Osteocyte (in vitro differentiated cells): ENCODE results near the gene FICD. TPM values are rescaled to one million over a fixed set of nuclear protein-coding genes. Genes with fewer than 3 reads are reported as not detected.

Experiments
- DNase-seq: peaks from one replicate; pipeline ENCODE4 v3.0.0; 2021; ENCODE audit warnings: mixed read lengths; ENCODE audit not compliant: unreplicated experiment; ENCODE audit errors: extremely low spot score
- H3K27ac Mint-ChIP-seq: one replicate; pipeline ENCODE4 v1.8.0; 2021; ENCODE audit warnings: mild to moderate bottlenecking, mixed read lengths; ENCODE audit not compliant: unreplicated experiment
- H3K27me3 Mint-ChIP-seq: one replicate; pipeline ENCODE4 v1.8.0; 2021; ENCODE audit warnings: mixed read lengths; ENCODE audit not compliant: unreplicated experiment
- H3K36me3 Mint-ChIP-seq: one replicate; pipeline ENCODE4 v1.8.0; 2021; ENCODE audit warnings: mixed read lengths; ENCODE audit not compliant: unreplicated experiment
- H3K4me1 Mint-ChIP-seq: one replicate; pipeline ENCODE4 v1.8.0; 2021; ENCODE audit warnings: mixed read lengths; ENCODE audit not compliant: unreplicated experiment
- H3K4me3 Mint-ChIP-seq: one replicate; pipeline ENCODE4 v1.8.0; 2021; ENCODE audit warnings: mild to moderate bottlenecking, moderate library complexity, mixed read lengths; ENCODE audit not compliant: unreplicated experiment
- H3K9me3 Mint-ChIP-seq: one replicate; pipeline ENCODE4 v1.8.0; 2021; ENCODE audit warnings: mixed read lengths; ENCODE audit not compliant: unreplicated experiment
- total RNA-seq: library from RNA; stranded (reverse); gene quantifications from 2 replicates; pipeline ENCODE4 v1.2.1, GENCODE V29; 2021
- TF ChIP-seq, protein P1 (sequence below): fragments of 200-600 bp; sonication (generic); IDR thresholded peaks from 2 replicates; pipeline ENCODE4 v1.5.0; 2021; ENCODE audit warnings: antibody characterized with exemption, mild to moderate bottlenecking, moderate library complexity

Gene FICD
- total RNA-seq, 1 donor from 2014 or later, result 6.0 TPM

DNA sequence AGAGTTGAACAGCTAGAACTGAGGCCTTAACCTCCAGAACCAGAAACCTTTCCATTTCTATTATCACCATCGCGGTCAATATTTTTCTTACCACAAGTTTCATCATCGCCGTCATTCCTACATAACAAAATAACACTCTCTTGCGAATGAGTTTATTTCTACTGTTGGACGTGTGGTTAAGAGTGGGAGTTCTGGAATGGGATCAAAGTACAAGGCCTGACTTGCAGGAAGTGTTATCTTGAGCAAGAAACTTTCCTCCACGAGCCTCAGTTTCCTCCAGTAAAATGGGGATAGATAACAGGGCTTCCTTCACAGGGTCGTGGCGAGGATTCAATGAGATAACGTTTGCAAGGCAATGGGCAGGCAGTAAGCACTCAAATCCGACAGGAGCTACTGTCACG is 45.2 kb downstream of the FICD start:
- Mint-ChIP-seq H3K27me3 (no peaks in the 10 kb centered on the region), H3K36me3 (peaks cover 10% of the 10 kb centered on the region), H3K4me1 (peaks cover 41% of the 10 kb centered on the region), H3K4me3 (peak overlapping the region; percentile 100), H3K27ac (peak overlapping the region; percentile 99), H3K9me3 (no peaks in the 10 kb centered on the region)
- TF ChIP-seq, protein P1, sequence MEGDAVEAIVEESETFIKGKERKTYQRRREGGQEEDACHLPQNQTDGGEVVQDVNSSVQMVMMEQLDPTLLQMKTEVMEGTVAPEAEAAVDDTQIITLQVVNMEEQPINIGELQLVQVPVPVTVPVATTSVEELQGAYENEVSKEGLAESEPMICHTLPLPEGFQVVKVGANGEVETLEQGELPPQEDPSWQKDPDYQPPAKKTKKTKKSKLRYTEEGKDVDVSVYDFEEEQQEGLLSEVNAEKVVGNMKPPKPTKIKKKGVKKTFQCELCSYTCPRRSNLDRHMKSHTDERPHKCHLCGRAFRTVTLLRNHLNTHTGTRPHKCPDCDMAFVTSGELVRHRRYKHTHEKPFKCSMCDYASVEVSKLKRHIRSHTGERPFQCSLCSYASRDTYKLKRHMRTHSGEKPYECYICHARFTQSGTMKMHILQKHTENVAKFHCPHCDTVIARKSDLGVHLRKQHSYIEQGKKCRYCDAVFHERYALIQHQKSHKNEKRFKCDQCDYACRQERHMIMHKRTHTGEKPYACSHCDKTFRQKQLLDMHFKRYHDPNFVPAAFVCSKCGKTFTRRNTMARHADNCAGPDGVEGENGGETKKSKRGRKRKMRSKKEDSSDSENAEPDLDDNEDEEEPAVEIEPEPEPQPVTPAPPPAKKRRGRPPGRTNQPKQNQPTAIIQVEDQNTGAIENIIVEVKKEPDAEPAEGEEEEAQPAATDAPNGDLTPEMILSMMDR, result no peak
- DNase-seq, result no peak

DNA sequence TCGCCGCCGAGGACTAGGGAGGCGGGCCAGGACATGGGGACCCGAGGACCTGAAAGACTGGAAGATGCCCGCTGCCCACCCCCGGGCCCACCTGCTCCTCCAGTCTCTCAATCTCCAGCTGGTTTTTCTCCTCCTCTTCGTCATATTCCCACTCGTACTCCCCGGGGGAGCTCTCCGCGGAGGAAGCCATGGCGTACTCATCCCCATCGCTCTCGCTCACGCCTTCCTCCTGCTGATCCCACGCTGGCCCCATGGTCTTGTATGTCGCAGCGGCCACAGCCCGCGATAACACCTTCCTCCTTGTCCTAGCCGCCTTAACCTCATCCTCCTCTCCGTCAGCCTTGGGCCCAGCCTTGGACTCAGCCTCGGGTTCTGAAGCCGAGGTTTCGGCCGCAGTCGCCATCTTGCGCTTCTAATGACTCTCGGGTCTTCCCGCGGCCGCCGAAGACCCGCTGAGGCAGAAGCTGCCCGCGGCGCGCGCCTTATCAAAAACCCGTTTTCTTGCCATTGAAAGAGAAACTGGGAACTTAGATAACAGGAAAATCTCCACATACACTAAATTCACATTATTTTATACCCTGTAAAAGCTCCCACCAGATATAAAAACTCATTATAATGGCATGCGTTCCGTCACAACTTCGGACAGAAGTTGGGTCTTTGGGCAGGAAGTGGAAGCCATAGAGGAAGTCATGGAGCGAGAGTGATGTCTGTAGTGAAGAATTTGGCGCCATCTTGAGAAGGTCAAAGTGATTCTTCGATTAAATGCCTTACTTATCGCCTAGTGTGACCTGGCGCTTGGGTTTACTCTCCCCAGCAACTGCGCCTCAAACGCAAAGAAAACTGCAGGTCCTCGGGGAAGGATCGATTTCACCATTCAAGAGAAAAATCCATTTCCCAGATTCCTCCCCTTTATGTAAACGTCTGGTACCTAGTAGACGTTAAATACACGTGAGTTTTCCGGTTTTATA is 46.0 kb downstream of the FICD start, which contains the start of gene SART3:
Gene SART3 (minus strand): TSS at position 422 of the 968 bp plus-strand sequence. CDS start 19 bp downstream, at position 403.
- no peaks in the 10 kb centered on the region for H3K27me3 Mint-ChIP-seq
- TF ChIP-seq, protein P1, result no peak
- peak; percentile 91 for DNase-seq
- peaks cover 16% of the 10 kb centered on the region for H3K36me3 Mint-ChIP-seq
- peaks cover 44% of the 10 kb centered on the region for H3K4me1 Mint-ChIP-seq
- peak within 1 kb of the TSS; percentile 99 for H3K27ac Mint-ChIP-seq
- no peaks in the 10 kb centered on the region for H3K9me3 Mint-ChIP-seq
- peak within 1 kb of the TSS; percentile 100 for H3K4me3 Mint-ChIP-seq

DNA sequence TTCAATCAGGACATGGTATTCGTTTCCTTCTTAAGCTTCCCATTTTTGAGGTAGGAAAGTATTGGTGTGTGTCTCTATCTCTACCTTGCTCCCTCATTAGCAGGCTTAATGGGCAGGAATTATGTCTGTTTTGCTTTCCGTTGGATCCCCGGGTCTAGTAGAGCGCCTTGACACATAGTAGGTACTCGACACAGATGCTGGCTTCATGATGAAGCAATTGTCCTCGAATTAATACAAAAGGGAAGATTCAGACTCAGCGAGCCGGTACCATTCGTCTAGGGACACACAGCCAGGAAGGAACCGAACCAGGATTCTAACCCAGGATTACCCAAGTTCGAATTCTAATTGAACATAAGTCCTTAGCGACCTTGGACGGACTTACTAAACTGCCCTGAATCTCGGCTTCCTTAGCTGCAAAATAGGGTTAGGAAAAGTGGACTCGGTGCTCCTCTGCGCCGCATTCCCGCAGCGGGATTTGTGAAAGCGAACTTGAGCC is 46.8 kb downstream of the FICD start:
- Mint-ChIP-seq H3K36me3 (peaks cover 21% of the 10 kb centered on the region), H3K27ac (peak overlapping the region; percentile 99), H3K9me3 (no peaks in the 10 kb centered on the region), H3K27me3 (no peaks in the 10 kb centered on the region), H3K4me1 (peaks cover 47% of the 10 kb centered on the region), H3K4me3 (peak overlapping the region; percentile 100)
- TF ChIP-seq, protein P1, result no peak
- DNase-seq, result no peak

DNA sequence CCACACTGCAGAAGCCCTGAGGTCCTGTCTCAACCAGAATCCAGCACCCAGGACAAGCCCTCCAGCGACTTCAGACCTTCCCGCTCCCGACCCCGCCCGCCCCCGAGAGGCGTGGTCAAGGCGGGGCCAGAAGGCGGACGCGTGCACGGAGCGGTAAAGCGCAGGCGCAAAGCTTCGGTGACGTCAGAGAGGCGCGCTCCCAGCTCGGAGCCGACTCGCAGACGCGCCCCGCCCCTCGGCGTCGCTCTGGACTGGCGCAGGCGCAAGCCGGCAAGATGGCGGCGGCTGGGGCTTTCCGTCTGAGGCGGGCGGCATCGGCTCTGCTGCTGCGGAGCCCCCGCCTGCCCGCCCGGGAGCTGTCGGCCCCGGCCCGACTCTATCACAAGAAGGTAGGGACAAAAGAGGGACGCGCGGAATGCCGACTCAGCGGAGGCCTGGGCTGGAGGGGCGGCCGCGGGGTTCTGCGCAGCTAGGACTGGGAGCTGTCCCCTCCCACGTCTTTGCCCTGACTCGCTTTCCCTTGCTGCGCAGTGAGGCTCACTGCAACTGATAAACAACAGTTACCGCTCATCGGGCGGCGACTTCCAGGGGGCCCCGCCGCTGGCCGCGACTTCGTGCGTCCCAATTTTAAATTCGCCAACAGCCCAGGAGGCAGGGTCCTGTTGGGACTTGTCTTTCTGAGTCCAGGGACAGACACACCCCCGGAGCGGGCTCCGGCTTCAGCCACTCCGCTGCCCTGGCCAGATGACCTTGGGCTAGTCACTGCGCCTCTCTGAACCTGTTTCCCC is 47.5 kb downstream of the FICD start, which contains the start of gene ISCU:
Gene ISCU (plus strand): TSS at position 249 of the 788 bp plus-strand sequence. CDS start 27 bp downstream, at position 276.
- TF ChIP-seq, protein P1, result no peak
- peak within 1 kb of the TSS; percentile 100 for H3K4me3 Mint-ChIP-seq
- no peaks in the 10 kb centered on the region for H3K9me3 Mint-ChIP-seq
- DNase-seq, result peak; percentile 99
- peaks cover 27% of the 10 kb centered on the region for H3K36me3 Mint-ChIP-seq
- H3K27me3 Mint-ChIP-seq, result no peaks in the 10 kb centered on the region
- peaks cover 47% of the 10 kb centered on the region for H3K4me1 Mint-ChIP-seq
- H3K27ac Mint-ChIP-seq, result peak within 1 kb of the TSS; percentile 99
